Epidermal melanocyte (primary cell): ENCODE data around the gene MAS1L.

Source experiments
- DNase-seq: peaks from one replicate; pipeline ENCODE4 v3.0.0; 2011; ENCODE audit warnings: low spot score; ENCODE audit not compliant: insufficient read length

Gene MAS1L

GRCh38 chr6:29510202-29510601, 22.4 kb upstream of the MAS1L start:
- no peak for DNase-seq

DNA sequence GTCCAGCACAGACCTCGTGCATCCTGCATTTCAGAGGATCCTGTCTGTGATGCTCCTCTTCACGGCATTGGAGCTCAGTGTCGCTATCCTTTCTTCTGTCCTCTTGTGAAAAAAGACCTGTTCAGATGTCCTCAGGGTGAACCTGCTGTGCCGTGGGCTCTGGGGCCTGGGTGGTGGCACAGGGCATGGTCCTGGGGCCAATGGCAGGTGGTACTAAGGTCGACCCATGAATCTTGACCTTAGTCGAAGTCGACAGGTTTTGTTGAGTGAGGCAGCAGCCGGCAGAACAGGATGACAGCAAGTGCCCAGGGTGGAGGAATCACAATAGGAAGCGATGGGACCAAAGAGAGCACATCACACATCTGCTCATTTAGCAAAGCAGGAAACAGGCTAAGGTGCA, 22.0 kb upstream of the MAS1L start:
- no peak for DNase-seq

DNA sequence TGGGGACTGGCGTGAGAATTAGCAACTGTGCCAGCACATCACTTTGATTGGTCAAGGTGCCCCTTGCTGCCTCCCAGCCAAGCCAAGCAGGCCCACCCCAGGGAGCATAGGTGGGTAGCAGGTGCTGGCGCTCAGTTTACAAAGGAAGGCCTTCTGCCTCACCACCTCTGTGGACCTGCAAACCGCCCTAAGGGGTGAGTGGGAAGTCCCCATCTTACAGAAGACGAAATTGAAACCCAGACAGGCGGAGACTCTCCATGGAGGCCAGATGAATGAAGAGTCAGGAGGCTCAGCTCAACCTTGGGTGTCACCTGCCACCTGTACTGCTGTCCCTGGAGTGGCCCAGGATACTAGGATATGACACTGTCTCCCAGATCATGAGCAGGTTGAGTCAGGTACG, 21.5 kb upstream of the MAS1L start:
- DNase-seq = no peak

- no peak for DNase-seq
These were observed 19.6 kb upstream of the MAS1L start for GRCh38 chr6:29507319-29507718.

DNA sequence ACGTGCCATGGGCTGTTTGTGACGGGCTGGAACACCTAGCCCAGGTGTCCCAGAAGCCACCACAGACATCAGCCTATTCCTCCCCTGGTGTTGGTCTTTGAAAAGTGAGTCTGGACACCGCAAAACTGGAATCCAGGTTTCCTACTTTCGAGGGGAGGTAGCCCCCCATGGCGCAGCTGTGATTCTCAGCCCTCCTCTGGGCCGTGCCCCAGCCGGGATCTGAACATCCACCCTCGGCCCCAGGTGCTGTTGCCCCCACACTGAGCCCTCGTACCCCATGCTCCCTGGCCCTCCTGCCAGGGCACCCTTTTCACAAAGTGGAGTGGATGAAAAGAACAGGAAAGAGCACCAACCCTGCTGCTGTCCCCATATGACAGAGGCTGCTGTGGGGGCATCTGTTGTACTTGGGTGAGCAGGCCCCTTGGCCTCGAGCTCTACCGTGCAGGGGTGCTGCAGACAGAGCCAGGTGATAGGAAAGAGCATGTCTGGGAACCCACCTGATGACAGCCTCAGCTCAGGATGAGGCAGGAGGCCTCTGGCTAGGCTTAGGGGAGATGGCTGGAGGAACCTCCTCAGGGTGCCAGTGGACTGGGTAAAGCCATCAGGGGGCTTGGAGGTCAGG, 18.8 kb upstream of the MAS1L start:
- no peak for DNase-seq

GRCh38 chr6:29505808-29506207, 18.1 kb upstream of the MAS1L start:
- no peak for DNase-seq

DNA sequence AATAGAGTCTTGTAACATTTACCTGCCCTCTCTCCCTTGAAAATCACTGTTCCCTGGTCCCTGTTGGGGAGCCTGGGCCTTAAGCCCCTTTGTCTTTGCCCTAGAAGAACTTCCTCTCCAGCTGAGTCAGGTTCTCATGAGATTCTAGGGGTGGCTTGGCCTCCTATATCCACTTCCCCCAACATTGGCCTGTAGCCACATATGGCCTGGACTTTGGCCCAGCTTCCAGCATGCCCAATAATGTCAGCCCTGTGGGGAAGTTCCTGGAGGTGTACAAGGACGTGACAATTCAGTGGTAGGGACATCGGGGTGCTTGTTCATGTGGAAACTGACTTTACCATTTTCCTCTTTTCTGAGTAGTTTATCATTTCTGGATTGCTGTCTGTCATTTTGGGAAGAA, 17.2 kb upstream of the MAS1L start:
- no peak for DNase-seq

- no peak for DNase-seq
These were observed 14.8 kb upstream of the MAS1L start for GRCh38 chr6:29502597-29502996.

GRCh38 chr6:29502181-29502580, 14.4 kb upstream of the MAS1L start:
- DNase-seq = no peak

DNA sequence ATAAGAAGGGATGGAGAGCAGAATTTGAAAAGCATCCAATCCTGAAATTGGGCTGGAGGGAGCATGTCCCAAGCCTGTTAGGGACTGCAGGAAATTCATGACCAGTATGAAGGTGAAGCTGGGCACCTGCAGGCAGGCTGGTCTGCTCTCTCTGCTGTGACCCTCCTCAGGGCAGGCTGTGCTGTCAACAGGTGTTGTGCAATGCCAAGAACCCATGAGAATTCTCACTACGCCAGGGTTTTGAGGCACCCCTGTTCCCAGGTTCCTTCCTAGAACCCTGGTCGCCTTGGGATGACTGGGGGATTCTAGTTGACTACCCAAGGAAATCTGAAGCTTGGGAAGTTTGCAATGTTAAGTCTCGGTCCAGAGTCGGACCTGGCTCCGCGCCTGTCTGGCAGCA, 13.3 kb upstream of the MAS1L start:
- no peak for DNase-seq

- DNase-seq = no peak
These were observed 12.8 kb upstream of the MAS1L start for GRCh38 chr6:29500594-29500993.

- no peak for DNase-seq
These were observed 11.9 kb upstream of the MAS1L start for GRCh38 chr6:29499704-29500103.

DNA sequence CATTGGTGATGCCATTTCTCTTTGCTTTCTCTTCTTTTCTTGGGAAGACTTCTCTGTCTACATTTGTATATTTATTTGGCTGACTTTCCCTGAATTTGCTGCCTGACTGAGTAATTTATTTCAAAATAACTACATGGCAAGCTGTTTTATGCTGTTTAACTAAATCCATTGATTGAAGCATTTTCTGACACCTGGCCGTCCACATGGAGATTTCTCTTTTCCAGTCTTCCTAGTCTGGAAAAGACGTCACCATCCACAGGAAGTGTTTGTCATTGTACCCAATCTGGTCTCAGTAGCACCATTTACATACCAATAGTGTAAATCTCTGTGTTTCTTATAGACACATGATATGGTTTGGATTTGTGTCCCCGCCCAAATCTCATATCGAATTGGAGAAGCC, 9.2 kb upstream of the MAS1L start:
- DNase-seq = no peak

GRCh38 chr6:29495571-29495970, 7.8 kb upstream of the MAS1L start:
- no peak for DNase-seq

DNA sequence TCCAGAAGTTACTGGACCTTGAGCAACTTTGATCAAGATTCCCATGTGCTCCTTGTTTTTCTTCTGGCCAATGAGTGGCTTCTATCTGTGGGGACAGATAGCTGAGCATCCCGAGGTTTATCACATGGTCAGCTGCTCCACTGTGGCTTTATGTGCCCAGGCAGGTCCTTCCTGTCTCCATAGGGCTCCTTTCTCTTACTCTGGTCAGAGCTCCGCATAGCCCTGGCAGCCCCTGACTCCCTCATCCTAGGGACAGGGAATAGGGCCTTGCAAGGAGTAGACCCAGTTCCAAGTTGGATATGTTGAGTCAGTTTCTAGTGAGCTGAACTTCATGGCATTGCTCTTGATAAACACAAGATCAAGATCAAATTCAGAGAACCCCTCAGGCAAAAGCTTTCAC, 6.4 kb upstream of the MAS1L start:
- no peak for DNase-seq

DNA sequence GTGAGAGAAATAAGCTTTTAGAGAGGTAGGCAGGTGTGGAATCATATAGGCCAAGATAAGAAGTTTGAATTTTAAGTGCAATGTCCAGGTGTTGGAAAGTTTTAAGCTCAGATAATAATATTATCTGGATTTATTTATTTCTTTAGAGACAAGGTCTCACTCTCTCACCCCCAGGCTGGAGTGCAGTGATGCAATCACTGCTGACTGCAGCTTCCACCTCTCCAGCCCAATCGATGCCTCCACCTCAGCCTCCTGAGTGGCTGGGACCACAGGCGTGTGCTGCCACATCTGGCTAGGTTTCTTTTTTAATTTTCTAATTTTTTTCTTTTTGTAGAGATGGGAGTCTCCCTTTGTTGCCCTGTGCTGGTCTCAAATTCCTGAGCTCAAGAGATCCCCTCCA, 5.5 kb upstream of the MAS1L start:
- no peak for DNase-seq

DNA sequence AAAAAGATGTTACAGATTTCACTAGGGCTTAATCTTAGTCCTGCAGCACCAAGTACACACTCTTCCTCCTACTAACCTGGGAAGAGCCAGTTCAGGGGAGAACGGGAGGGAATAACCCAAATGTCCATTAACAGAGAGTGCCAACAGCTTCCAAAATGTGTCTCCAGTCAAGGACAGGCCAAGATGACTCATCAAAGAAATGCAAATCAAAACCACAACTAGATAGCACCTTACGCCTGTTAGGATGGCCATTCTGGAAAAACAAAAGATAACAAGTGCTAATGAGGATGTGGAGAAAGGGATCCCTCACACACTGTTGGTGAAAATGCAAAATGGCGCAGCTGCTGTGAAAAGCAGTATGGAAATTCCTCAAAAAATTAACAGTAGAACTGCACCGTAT, 3.8 kb upstream of the MAS1L start:
- no peak for DNase-seq

GRCh38 chr6:29490552-29490951, 2.8 kb upstream of the MAS1L start:
- DNase-seq = no peak

GRCh38 chr6:29490055-29490454, 2.3 kb upstream of the MAS1L start:
- no peak for DNase-seq

GRCh38 chr6:29489286-29489685, 1.5 kb upstream of the MAS1L start:
- no peak for DNase-seq

DNA sequence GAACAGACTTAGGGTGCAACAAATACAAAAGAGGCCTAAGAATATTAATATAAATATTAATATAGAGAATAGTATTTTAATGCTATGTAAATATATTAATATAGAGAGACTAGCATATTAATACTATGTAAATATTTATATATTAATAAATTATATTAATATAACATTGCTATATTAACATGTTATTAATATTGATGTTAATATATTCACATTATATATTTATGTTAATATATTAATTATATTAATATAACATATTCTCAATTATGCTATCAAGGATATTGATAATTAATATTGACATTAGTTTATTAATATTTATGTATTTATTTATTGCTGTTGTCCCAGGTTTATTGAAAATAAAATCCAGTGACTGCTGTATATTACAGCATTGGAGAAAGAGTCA, 1.1 kb upstream of the MAS1L start:
- no peak for DNase-seq

GRCh38 chr6:29487131-29487530, 625 bp downstream of the MAS1L start:
- DNase-seq = no peak

DNA sequence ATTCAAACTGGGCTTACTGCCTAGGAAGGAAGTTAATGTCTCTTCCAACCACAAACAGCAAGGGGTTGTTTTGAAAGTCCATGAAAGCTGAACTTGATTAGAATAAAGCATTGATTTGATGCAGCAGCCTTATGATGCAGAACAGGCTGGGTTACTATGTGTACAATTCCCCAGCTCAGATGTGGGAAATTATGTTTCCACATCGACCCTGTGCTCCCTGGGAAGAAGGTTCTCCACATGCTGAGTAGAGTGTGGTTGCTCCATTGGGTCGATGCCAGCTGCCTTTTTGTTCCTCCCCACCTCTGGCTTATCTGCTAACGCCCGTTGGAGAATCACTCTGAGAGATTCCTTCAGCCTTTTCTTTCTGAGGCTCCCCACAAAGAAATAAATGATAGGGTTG, 1.2 kb downstream of the MAS1L start:
- DNase-seq = no peak

DNA sequence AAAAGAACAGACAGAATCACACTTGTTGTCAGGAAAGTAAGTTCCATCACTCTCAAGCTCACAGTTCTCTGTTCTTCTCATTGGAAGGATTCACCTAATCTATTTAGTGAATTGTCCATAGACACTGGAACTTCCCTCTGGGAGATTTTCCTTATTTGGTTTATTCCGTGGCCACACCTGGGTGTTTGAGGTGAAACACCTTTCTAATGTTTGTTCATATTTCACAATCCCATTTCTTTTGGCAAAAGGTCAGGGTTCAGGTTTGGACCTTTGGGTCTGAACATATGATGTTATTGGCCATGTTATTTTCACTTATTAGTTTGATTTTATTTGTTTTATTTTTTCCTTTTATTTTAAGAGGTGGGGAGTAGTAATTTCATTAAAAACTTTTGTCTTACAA, 4.0 kb downstream of the MAS1L start:
- no peak for DNase-seq
